K562 (cell line): Measurements from ENCODE around the gene CHPF2. TPM values are rescaled to one million over a fixed set of nuclear protein-coding genes. Genes with fewer than 3 reads are reported as not detected.

Source experiments
- ARHGAP35 ChIP-seq: fragments of 450-650 bp; IDR thresholded peaks from 2 replicates; pipeline ENCODE4 v1.6.1; 2018; ENCODE audit not compliant: partially characterized antibody
- BRCA1 ChIP-seq, 2 experiments: fragments of 450-650 bp in 1 of 2; sonication (generic) in 1 of 2; formaldehyde crosslinking in 1 of 2; IDR thresholded peaks; 2 replicates each; pipeline versions ENCODE4 v1.5.0 to v1.6.1; 2017 to 2020; ENCODE audit warnings: mild to moderate bottlenecking in 1 of 2, missing genetic modification reagents in 1 of 2
- CREB1 ChIP-seq, 2 experiments: sonication (generic) in 1 of 2; formaldehyde crosslinking in 1 of 2; IDR thresholded peaks; 2 replicates each; pipeline versions ENCODE4 v1.6.1 to v1.8.0; 2012 to 2022; ENCODE audit warnings: inconsistent platforms in 1 of 2, mild to moderate bottlenecking in 1 of 2, missing genetic modification reagents in 1 of 2, moderate library complexity in 1 of 2
- E2F6 ChIP-seq, 2 experiments: IDR thresholded peaks; 2 replicates each; pipeline ENCODE4 v1.6.1; 2011; ENCODE audit warnings: borderline replicate concordance in 1 of 2, control low read depth in 1 of 2, low read depth in 1 of 2, low read length in 1 of 2, mild to moderate bottlenecking in 1 of 2, mixed read lengths in 1 of 2, moderate library complexity in 1 of 2; ENCODE audit not compliant: insufficient read depth in 1 of 2, insufficient read length in 1 of 2, poor library complexity in 1 of 2, severe bottlenecking in 1 of 2; ENCODE audit errors: extremely low read depth in 1 of 2
- EGR1 ChIP-seq: fragments of 450-650 bp; conservative IDR thresholded peaks from 2 replicates; pipeline ENCODE4 v1.6.1; 2017; ENCODE audit warnings: mild to moderate bottlenecking
- HDAC2 ChIP-seq: fragments of 450-650 bp; IDR thresholded peaks from 2 replicates; pipeline ENCODE4 v1.6.1; 2016; ENCODE audit warnings: mild to moderate bottlenecking
- HDAC3 ChIP-seq: fragments of 450-650 bp; IDR thresholded peaks from 2 replicates; pipeline ENCODE4 v1.6.1; 2018; ENCODE audit warnings: borderline replicate concordance, mild to moderate bottlenecking, moderate library complexity; ENCODE audit not compliant: partially characterized antibody
- IFI16 ChIP-seq: fragments of 250-450 bp; sonication (Bioruptor Pico); IDR thresholded peaks from 2 replicates; pipeline ENCODE4 v2.1.2; 2022; ENCODE audit warnings: mild to moderate bottlenecking, inconsistent platforms
- MCM5 ChIP-seq: fragments of 450-650 bp; IDR thresholded peaks from 2 replicates; pipeline ENCODE4 v1.6.1; 2016; ENCODE audit warnings: low read depth
- MEF2D ChIP-seq: conservative IDR thresholded peaks from 2 replicates; pipeline ENCODE4 v1.6.1; 2016; ENCODE audit warnings: low read depth, missing genetic modification characterization, missing compliant biosample characterization
- ZNF143 ChIP-seq: sonication (generic); formaldehyde crosslinking; IDR thresholded peaks from 2 replicates; pipeline ENCODE4 v1.9.0; 2022; ENCODE audit warnings: mild to moderate bottlenecking, missing genetic modification reagents
- polyA plus RNA-seq, 8 experiments: library from polyadenylated mRNA; depleted of rRNA in 4 of 8; stranded (reverse) in 5 of 8; unstranded in 3 of 8; fragments of >200 nt; fragmentation: Nextera tagmentation in 2 of 8; fragmentation: Illumina TruSeq in 1 of 8; extraction: Ambion mirVana in 2 of 8; extraction: Trizol in 1 of 8; gene quantifications; 2 replicates each; pipeline versions ENCODE4 v1.2.1 to v1.2.3, GENCODE V29; 2011 to 2014; ENCODE audit warnings: inconsistent platforms in 1 of 8, missing spikeins in 1 of 8
- total RNA-seq, 7 experiments: library from RNA; depleted of rRNA in 6 of 7; stranded (reverse); fragments of >200 nt in 6 of 7; fragmentation: Illumina TruSeq in 2 of 7; extraction: Trizol in 2 of 7; gene quantifications; 2 replicates each; pipeline versions ENCODE4 v1.2.1 to v1.2.3, GENCODE V29; 2011 to 2021; ENCODE audit warnings: low replicate concordance in 1 of 7
- TF ChIP-seq, protein P1 (sequence below): fragments of 250-450 bp; sonication (Bioruptor Pico); IDR thresholded peaks from 2 replicates; pipeline ENCODE4 v1.5.0; 2021
- TF ChIP-seq, protein P2 (sequence below), 2 experiments: fragments of 450-650 bp; formaldehyde crosslinking in 1 of 2; IDR thresholded peaks; 2 replicates each; pipeline versions ENCODE4 v1.4.0 to v1.6.1; 2014 to 2020; ENCODE audit warnings: mild to moderate bottlenecking in 2 of 2, borderline replicate concordance in 1 of 2, low read depth in 1 of 2

The CHPF2 gene
- total and polyA plus RNA-seq, 9 of the 15 experiments (the other 6 are each of a cell fraction or from before 2014, with no cell fraction given), result 0.08 to 32.8 (median 10.5) TPM

- TF ChIP-seq E2F6 (IDR thresholded peaks at IDR 0.05; ENCODE audit: borderline replicate concordance in 1 of 2, extremely low read depth in 1 of 2, insufficient read depth in 1 of 2, insufficient read length in 1 of 2, low read depth in 1 of 2, low read length in 1 of 2, poor library complexity in 1 of 2, severe bottlenecking in 1 of 2) (no peak), MEF2D (tag) (no peak), EGR1 (no peak), ZNF143 (CRISPR knock-in tag) (no peak), IFI16 (CRISPR knock-in tag) (no peak), MCM5 (no peak), HDAC3 (no peak), BRCA1 (IDR thresholded peaks at IDR 0.05) (no peak), BRCA1 (CRISPR knock-in tag; IDR thresholded peaks at IDR 0.05) (no peak), HDAC2 (no peak), CREB1 (IDR thresholded peaks at IDR 0.05) (no peak), CREB1 (CRISPR knock-in tag; IDR thresholded peaks at IDR 0.05) (no peak), ARHGAP35 (no peak)
- TF ChIP-seq, protein P1, sequence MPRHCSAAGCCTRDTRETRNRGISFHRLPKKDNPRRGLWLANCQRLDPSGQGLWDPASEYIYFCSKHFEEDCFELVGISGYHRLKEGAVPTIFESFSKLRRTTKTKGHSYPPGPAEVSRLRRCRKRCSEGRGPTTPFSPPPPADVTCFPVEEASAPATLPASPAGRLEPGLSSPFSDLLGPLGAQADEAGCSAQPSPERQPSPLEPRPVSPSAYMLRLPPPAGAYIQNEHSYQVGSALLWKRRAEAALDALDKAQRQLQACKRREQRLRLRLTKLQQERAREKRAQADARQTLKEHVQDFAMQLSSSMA (CRISPR knock-in tag), result no peak
- TF ChIP-seq, protein P2, sequence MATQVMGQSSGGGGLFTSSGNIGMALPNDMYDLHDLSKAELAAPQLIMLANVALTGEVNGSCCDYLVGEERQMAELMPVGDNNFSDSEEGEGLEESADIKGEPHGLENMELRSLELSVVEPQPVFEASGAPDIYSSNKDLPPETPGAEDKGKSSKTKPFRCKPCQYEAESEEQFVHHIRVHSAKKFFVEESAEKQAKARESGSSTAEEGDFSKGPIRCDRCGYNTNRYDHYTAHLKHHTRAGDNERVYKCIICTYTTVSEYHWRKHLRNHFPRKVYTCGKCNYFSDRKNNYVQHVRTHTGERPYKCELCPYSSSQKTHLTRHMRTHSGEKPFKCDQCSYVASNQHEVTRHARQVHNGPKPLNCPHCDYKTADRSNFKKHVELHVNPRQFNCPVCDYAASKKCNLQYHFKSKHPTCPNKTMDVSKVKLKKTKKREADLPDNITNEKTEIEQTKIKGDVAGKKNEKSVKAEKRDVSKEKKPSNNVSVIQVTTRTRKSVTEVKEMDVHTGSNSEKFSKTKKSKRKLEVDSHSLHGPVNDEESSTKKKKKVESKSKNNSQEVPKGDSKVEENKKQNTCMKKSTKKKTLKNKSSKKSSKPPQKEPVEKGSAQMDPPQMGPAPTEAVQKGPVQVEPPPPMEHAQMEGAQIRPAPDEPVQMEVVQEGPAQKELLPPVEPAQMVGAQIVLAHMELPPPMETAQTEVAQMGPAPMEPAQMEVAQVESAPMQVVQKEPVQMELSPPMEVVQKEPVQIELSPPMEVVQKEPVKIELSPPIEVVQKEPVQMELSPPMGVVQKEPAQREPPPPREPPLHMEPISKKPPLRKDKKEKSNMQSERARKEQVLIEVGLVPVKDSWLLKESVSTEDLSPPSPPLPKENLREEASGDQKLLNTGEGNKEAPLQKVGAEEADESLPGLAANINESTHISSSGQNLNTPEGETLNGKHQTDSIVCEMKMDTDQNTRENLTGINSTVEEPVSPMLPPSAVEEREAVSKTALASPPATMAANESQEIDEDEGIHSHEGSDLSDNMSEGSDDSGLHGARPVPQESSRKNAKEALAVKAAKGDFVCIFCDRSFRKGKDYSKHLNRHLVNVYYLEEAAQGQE (IDR thresholded peaks at IDR 0.05; ENCODE audit: borderline replicate concordance), result no peak
- TF ChIP-seq, protein P2 (CRISPR knock-in tag; IDR thresholded peaks at IDR 0.05; ENCODE audit: low read depth), result no peak
These were observed 1.2 kb upstream of the CHPF2 start (continued) for GRCh38 chr7:151231080-151231479.
